Endothelial cell (in vitro differentiated cells): ENCODE data around the gene ASGR1. TPM values are rescaled to one million over a fixed set of nuclear protein-coding genes. Genes with fewer than 3 reads are reported as not detected.

Experiments used
- DNase-seq: peaks from one replicate; pipeline ENCODE4 v3.0.0; 2021; ENCODE audit warnings: low spot score
- H3K27ac Mint-ChIP-seq: one replicate; pipeline ENCODE4 v1.8.0; 2021; ENCODE audit warnings: mixed read lengths, inconsistent platforms; ENCODE audit not compliant: unreplicated experiment
- H3K27me3 Mint-ChIP-seq: one replicate; pipeline ENCODE4 v1.8.0; 2021; ENCODE audit warnings: mild to moderate bottlenecking, moderate library complexity, mixed read lengths, inconsistent platforms; ENCODE audit not compliant: unreplicated experiment
- H3K36me3 Mint-ChIP-seq: one replicate; pipeline ENCODE4 v1.8.0; 2021; ENCODE audit warnings: mild to moderate bottlenecking, low read depth, mixed read lengths, inconsistent platforms; ENCODE audit not compliant: unreplicated experiment
- H3K4me1 Mint-ChIP-seq: one replicate; pipeline ENCODE4 v1.8.0; 2021; ENCODE audit warnings: mild to moderate bottlenecking, mixed read lengths, inconsistent platforms; ENCODE audit not compliant: unreplicated experiment
- H3K4me3 Mint-ChIP-seq: one replicate; pipeline ENCODE4 v1.8.0; 2021; ENCODE audit warnings: mild to moderate bottlenecking, mixed read lengths, inconsistent platforms; ENCODE audit not compliant: unreplicated experiment
- H3K9me3 Mint-ChIP-seq: one replicate; pipeline ENCODE4 v1.8.0; 2021; ENCODE audit warnings: mixed read lengths, inconsistent platforms; ENCODE audit not compliant: unreplicated experiment
- total RNA-seq: library from RNA; stranded (reverse); fragmentation: NEBNext Ultra II Directional; extraction: Animal tissue kit (Norgen Biotek cat#: 25700); gene quantifications from one replicate; pipeline ENCODE4 v1.2.1, GENCODE V29; 2021; ENCODE audit not compliant: unreplicated experiment
- TF ChIP-seq, protein P1 (sequence below): fragments of 200-600 bp; sonication (generic); IDR thresholded peaks from one replicate; pipeline ENCODE4 v1.5.0; 2021; ENCODE audit warnings: antibody characterized with exemption; ENCODE audit not compliant: unreplicated experiment

ASGR1 gene
- total RNA-seq, 1 donor from 2014 or later, result 23.9 TPM

DNA sequence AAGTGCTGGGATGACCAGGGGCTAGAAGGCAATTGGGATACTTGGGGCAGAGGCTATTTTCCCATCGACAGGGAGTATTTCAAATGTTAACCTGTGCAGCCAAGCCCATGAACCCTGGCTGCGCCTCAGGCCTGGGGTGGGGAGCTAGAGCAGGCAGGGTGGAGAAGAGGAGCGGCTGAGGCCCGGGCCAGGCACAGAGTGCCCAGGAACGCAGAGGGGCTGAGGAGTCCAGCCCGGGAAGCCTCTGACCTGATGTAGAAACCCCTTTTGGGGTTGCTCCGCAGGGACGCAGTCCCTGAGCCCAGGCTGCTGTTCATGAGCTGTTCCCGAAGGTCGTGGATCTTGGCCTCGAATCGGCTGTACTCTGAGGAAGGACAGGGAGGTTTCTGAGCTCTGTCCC lies 16.8 kb upstream of the ASGR1 start:
- H3K9me3 Mint-ChIP-seq, result no peaks in the 10 kb centered on the region
- H3K4me1 Mint-ChIP-seq, result peaks cover 3% of the 10 kb centered on the region
- peaks cover 37% of the 10 kb centered on the region for H3K36me3 Mint-ChIP-seq
- no peak overlapping the region for H3K27ac Mint-ChIP-seq
- DNase-seq, result no peak
- TF ChIP-seq, protein P1, sequence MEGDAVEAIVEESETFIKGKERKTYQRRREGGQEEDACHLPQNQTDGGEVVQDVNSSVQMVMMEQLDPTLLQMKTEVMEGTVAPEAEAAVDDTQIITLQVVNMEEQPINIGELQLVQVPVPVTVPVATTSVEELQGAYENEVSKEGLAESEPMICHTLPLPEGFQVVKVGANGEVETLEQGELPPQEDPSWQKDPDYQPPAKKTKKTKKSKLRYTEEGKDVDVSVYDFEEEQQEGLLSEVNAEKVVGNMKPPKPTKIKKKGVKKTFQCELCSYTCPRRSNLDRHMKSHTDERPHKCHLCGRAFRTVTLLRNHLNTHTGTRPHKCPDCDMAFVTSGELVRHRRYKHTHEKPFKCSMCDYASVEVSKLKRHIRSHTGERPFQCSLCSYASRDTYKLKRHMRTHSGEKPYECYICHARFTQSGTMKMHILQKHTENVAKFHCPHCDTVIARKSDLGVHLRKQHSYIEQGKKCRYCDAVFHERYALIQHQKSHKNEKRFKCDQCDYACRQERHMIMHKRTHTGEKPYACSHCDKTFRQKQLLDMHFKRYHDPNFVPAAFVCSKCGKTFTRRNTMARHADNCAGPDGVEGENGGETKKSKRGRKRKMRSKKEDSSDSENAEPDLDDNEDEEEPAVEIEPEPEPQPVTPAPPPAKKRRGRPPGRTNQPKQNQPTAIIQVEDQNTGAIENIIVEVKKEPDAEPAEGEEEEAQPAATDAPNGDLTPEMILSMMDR, result no peak
- peak overlapping the region; percentile 67 for H3K4me3 Mint-ChIP-seq
- peaks cover 14% of the 10 kb centered on the region for H3K27me3 Mint-ChIP-seq

DNA sequence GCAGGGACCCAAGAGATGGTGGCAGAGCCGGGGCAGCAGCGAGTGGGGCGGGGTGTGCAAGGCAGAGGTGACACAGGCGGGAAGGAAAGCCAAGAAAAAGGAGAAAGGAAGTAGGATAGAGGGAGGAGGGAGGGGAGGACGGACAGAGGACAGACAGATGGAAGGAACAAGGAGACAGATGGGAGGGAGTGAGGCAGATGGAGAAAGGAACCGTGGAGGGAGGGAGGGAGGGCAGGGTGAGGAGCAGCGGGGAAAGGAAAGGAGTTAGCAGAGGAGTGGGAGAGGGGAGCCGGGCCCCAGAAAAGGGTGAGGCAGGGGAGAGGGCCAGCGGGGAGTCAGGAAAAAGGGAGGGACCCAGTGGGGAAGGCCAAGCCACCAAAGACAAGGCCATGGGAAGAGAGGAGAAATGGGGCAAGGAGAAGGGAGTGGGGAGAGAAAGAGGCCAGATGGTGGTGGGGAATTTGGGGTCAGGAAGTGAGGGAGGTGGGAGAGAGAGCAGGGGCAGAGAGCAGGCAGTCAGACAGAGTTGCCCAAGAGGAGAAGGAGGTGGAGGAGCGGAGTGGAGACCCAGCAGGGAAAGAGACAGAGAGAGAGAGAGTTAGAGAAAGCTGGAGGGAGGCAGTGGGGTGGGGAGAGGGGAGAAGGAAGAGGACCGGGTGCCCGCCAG lies 13.2 kb upstream of the ASGR1 start:
- Mint-ChIP-seq H3K36me3 (peaks cover 36% of the 10 kb centered on the region), H3K4me1 (peaks cover 3% of the 10 kb centered on the region), H3K27ac (no peak overlapping the region), H3K9me3 (no peaks in the 10 kb centered on the region), H3K4me3 (peak overlapping the region; percentile 37), H3K27me3 (peaks cover 14% of the 10 kb centered on the region)
- TF ChIP-seq, protein P1, result no peak
- DNase-seq, result no peak

DNA sequence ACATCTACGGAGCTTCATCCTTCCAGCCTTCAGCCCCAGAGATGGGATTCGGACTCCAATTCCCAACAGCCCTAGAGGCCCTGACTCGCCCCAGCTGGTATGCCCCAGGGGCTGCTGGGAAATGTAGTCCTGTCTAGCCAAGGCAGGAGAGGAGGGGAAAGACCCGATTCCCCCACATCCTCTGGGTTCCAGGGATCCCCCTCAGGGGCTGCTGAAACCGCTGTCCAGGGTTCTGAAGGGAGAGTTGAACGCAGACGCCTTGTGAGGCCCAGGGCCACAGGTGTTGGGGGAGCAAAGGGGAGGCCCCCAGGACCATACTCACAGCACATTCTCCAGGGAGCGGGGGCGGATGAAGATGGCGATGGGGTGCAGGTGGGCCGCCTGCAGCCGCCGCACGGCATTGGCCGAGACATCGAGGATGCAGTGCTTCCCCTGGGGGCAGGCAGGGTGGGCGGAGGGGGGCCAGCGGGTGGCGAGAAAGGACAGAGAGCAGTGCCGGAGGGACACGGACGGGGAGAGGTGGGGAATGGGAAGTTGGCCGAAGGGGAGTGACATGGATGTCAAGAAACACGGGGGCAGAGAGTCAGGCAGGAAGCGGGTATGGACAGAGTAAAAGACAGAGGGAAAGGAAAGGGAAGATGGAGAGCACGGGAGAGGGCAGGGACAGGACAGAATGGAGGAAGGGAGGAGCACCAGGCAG lies 12.6 kb upstream of the ASGR1 start:
- no peaks in the 10 kb centered on the region for H3K9me3 Mint-ChIP-seq
- H3K4me3 Mint-ChIP-seq, result no peak overlapping the region
- TF ChIP-seq, protein P1, result no peak
- DNase-seq, result no peak
- H3K27ac Mint-ChIP-seq, result no peak overlapping the region
- H3K27me3 Mint-ChIP-seq, result peaks cover 10% of the 10 kb centered on the region
- H3K36me3 Mint-ChIP-seq, result peaks cover 30% of the 10 kb centered on the region
- H3K4me1 Mint-ChIP-seq, result peaks cover 3% of the 10 kb centered on the region

DNA sequence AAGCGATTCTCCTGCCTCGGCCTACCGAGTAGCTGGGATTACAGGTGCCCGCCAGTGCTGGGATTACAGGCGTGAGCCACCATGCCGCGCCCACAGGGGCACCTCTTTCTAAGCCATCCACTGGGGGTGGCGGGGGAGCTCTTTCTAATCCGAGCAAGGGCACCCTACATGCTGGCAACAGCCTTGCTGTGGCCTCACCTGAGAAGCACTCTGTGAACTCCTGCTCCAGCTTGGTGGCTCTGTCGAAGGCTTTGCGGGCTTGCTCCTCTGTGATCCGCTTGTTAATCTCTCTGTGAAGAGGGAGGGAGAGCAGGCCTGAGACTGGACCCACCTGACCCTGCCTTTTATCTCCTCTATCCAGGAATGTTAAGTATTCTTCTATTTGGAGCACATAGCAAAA lies 11.9 kb upstream of the ASGR1 start:
- Mint-ChIP-seq H3K36me3 (peaks cover 26% of the 10 kb centered on the region), H3K27me3 (peaks cover 11% of the 10 kb centered on the region), H3K4me1 (peaks cover 3% of the 10 kb centered on the region), H3K9me3 (no peaks in the 10 kb centered on the region), H3K4me3 (no peak overlapping the region), H3K27ac (no peak overlapping the region)
- no peak for DNase-seq
- TF ChIP-seq, protein P1, result no peak

DNA sequence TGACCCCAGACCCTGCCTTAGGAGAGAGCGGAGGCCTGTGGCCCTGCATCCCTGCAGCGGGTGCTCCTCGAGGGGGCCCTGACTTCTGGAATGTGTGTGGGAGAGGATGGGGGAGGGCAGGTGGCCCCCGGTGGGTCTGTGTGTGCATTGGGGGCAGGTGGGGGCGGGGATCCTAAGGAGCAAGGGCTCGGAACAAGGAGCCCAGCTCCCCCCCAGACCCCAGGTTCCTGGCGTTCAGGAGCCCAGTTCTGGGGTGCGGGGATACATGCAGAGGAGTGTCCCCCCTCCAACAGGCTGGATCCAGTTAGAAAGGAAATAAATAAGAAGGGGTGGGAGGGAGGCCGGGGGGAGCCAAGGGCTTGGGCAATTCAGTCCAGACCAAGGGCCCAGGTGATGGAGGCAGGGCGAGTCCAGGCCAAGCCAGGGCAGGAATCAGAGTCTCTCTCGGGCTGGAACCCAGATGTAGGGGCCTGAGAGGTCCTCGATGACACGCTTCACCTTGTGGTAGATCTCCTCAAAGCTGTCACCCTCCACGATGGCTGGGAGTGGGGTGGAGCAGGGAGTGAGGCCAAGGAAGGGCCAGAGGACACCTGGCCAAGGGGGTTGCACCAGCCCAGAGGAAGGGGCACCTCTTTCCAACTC lies 11.2 kb upstream of the ASGR1 start:
- no peak overlapping the region for H3K27ac Mint-ChIP-seq
- no peak for DNase-seq

More for the DNA sequence above, 11.2 kb upstream of the ASGR1 start:
- no peaks in the 10 kb centered on the region for H3K9me3 Mint-ChIP-seq
- H3K27me3 Mint-ChIP-seq, result peaks cover 11% of the 10 kb centered on the region
- peaks cover 3% of the 10 kb centered on the region for H3K4me1 Mint-ChIP-seq
- H3K4me3 Mint-ChIP-seq, result no peak overlapping the region
- H3K36me3 Mint-ChIP-seq, result peaks cover 22% of the 10 kb centered on the region
- TF ChIP-seq, protein P1, result no peak
